HG03571 (cell line): Measurements from ENCODE around the gene ZNF678.
A peak's percentile ranks its signal among the peaks of the same experiment; 100 is the strongest.
"Not testable (repeated sequence)": the region's sequence is repeated elsewhere in the genome, so short reads cannot be mapped to it uniquely, and the experiment has no call there.

ENCODE experiments used
- ATAC-seq: cut with Tn5 transposase; IDR thresholded peaks from one replicate; pipeline ENCODE4 v1.9.1; 2021; ENCODE audit not compliant: unreplicated experiment

ZNF678 gene

DNA sequence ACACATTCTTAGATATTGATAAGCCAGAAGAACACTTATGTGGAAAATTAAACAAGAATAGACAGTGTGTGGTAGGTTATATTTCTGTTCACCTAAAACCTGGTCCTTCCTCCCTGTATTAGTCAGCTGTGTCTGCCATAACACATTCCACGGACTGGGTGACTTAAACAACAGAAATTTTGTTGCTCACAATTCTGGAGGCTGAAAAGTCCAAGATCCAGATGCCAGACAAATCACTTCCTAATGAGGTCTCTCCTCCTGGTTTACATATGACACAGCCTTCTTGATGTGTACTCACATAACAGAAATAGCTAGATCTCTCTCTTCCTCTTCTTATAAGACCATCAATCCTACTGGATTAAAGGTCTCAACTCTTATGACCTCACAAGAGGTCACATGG lies 146.1 kb downstream of the ZNF678 start:
- ATAC-seq = no peak

DNA sequence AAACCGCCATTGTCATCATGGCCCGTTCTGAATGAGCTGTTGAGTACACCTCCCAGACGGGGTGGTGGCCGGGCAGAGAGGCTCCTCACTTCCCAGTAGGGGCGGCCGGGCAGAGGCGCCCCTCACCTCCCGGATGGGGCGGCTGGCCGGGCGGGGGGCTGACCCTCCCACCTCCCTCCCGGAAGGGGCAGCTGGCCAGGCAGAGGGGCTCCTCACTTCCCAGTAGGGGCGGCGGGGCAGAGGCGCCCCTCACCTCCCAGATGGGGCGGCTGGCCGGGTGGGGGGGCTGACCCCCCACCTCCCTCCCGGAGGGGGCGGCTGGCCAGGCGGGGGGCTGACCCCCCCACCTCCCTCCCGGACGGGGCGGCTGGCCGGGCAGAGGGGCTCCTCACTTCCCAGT lies 147.1 kb downstream of the ZNF678 start:
- not testable (repeated sequence) for ATAC-seq

DNA sequence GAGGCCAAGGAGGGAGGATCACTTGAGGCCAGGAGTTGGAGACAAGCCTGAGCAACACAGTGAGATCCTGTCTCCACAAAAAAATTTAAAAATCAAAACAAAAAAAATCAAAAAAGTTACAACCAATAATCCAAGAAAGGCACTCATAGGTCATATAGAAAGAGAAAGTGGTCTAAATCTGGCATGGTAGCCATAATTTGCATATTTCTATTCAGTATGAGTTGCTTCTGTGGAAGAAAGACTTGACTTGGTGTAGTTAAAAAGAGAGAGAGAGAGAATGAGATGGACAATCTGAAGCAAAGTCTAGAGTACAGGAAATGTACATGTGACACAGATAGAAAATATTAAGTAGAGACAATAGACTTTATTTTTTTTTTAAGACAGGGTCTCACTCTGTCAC lies 149.3 kb downstream of the ZNF678 start:
- peak; percentile 47 for ATAC-seq

DNA sequence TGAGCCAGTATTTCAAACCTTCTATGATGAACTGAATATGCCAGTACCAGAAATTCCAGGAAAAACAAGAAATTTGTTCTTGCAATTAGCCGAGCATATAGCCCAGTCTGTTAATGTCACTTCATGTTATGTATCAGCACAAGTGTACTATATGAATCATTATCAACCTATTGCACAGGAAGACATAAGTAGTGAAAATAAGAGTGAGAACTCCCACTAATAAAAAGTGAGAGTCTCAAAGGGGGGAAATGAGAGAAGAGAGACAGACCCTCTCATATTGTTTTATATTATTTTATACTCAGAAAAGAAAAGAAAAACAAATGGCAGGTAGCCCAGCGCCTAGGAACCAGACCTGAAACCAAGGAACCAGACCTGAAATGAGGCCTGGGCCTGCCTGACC lies 155.6 kb downstream of the ZNF678 start:
- no peak for ATAC-seq

DNA sequence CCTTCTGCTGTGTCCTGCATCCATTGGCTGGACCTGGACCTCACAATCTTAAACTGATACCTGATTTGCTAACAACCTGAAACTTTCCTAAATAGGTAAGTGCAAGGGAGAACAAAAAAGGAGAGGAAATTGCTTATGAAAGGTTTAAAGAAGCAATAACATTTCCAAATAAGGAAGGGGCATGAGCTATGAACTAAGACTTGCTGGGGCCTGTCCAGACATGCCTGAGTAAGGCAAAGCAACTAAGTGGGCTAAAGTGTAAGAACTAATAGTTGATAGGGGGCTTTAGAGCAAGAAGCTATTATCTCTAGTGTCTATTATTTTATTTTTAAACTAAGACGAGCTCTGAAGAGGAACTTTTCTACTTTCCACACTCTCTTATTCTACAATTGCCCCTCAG lies 160.1 kb downstream of the ZNF678 start:
- no peak for ATAC-seq

- ATAC-seq = no peak
These were observed 161.7 kb downstream of the ZNF678 start for GRCh38 chr1:227725046-227725445.

DNA sequence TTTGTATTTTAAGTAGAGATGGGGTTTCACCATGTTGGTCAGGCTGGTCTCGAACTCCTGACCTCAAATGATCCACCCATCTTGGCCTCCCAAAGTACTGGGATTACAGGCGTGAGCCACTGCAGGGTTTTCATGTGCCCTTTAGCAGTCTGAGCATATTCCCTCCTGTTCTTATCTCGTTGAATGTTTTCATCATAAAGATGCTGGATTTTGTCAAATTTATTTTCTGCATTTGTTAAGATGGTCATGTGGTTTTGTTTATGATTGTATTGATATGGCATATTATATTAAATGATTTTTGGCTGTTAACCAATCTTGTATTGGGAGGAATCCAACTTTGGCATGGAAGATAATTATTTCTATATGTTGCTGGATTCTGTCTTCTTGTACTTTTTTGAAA lies 163.0 kb downstream of the ZNF678 start:
- ATAC-seq = no peak
